Naive B cell (primary cell): Measurements from ENCODE around the gene DTYMK. TPM values are rescaled to one million over a fixed set of nuclear protein-coding genes. Genes with fewer than 3 reads are reported as not detected.

Source experiments
- ATAC-seq, 2 donors: fragments of 150-1000 bp; cut with Tn5 transposase; 2 replicates each; pipeline ENCODE4 v1.10.0; 2021; ENCODE audit warnings: low read depth in 2 of 2, mild to moderate bottlenecking in 2 of 2, moderate library complexity in 2 of 2
- DNase-seq: peaks from one replicate; pipeline ENCODE4 v3.0.0; 2022
- H3K27ac Mint-ChIP-seq, 6 donors: one replicate each; pipeline ENCODE4 v1.8.0; 2020 to 2022; ENCODE audit warnings: mild to moderate bottlenecking in 6 of 6, mixed read lengths in 6 of 6, moderate library complexity in 5 of 6, inconsistent platforms in 2 of 6
- H3K27me3 Mint-ChIP-seq, 3 donors: one replicate each; pipeline ENCODE4 v1.8.0; 2021 to 2022; ENCODE audit warnings: mixed read lengths in 3 of 3, mild to moderate bottlenecking in 1 of 3
- H3K36me3 Mint-ChIP-seq, 2 donors: one replicate each; pipeline ENCODE4 v1.8.0; 2020 to 2022; ENCODE audit warnings: mixed read lengths in 2 of 2, inconsistent platforms in 1 of 2, mild to moderate bottlenecking in 1 of 2
- H3K4me1 Mint-ChIP-seq, 3 donors: one replicate each; pipeline ENCODE4 v1.8.0; 2020 to 2022; ENCODE audit warnings: mixed read lengths in 3 of 3, inconsistent platforms in 1 of 3, mild to moderate bottlenecking in 1 of 3, moderate library complexity in 1 of 3
- H3K4me3 Mint-ChIP-seq, 8 donors: one replicate each; pipeline ENCODE4 v1.8.0; 2020 to 2022; ENCODE audit warnings: mild to moderate bottlenecking in 8 of 8, mixed read lengths in 8 of 8, moderate library complexity in 8 of 8, inconsistent platforms in 2 of 8
- H3K9me3 Mint-ChIP-seq, 7 donors: one replicate each; pipeline ENCODE4 v1.8.0; 2020 to 2022; ENCODE audit warnings: mixed read lengths in 7 of 7, mild to moderate bottlenecking in 5 of 7, inconsistent platforms in 2 of 7, moderate library complexity in 1 of 7
- polyA plus RNA-seq, 6 donors: library from polyadenylated mRNA; unstranded; fragments of 300-500 nt; fragmentation: Illumina TruSeq; gene quantifications; one replicate each; pipeline ENCODE4 v1.2.3, GENCODE V29; 2021; ENCODE audit warnings: low read depth in 6 of 6

DTYMK gene
- polyA plus RNA-seq, 6 donors from 2014 or later, result 27.6 to 38.3 (median 36.6) TPM

DNA sequence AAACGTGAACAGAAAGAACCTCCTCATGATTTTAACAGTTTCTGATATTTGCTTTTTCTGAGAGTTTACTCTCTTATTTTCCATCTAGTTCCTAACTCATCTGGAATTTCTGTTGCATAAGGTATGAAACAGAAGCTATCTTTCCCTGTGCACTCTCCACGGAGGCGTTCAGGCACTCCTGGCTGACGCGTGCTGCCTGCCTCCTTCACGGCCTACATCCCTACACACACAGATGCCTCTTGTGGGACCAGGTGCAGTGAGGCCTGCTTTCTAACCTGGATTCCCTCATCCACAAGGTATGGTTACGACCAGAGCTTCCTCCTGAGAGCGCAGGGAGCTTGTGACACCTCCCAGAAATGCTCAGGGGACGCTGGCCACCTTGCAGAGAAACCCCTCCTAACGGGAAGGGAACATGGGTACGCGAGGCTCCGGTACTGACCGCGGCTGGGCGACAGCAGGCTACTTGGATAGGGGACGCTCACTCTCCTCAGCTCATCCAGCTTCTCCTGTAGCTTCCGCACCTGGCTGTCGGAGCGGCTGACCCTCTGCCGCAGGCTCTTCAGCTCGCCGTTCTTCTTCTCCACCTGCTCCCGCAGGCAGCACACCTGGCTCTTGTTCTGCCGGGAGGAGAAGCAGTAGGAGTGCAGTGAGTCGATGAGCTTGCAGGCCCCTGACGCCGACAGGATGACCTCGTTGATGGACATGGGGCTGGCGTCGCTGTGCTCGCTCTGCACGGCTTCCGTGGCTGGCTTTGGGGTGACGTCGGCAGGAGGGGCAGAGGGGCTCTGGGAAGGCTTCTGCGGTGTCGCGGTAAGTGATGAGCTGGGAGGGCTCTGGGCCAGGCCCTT is 53.9 kb downstream of the DTYMK start:
- H3K27ac Mint-ChIP-seq, result no peak overlapping the region
- peaks cover 5% of the 10 kb centered on the region in 2 donors for H3K36me3 Mint-ChIP-seq
- peak overlapping the region in 1 of 8 donors; percentile 7 for H3K4me3 Mint-ChIP-seq
- ATAC-seq (no peak), DNase-seq (no peak)
- no peaks in the 10 kb centered on the region for H3K27me3 Mint-ChIP-seq
- H3K4me1 Mint-ChIP-seq, result peaks cover 18 to 37% (median 28%) of the 10 kb centered on the region in 3 donors
- H3K9me3 Mint-ChIP-seq, result no peaks in the 10 kb centered on the region

DNA sequence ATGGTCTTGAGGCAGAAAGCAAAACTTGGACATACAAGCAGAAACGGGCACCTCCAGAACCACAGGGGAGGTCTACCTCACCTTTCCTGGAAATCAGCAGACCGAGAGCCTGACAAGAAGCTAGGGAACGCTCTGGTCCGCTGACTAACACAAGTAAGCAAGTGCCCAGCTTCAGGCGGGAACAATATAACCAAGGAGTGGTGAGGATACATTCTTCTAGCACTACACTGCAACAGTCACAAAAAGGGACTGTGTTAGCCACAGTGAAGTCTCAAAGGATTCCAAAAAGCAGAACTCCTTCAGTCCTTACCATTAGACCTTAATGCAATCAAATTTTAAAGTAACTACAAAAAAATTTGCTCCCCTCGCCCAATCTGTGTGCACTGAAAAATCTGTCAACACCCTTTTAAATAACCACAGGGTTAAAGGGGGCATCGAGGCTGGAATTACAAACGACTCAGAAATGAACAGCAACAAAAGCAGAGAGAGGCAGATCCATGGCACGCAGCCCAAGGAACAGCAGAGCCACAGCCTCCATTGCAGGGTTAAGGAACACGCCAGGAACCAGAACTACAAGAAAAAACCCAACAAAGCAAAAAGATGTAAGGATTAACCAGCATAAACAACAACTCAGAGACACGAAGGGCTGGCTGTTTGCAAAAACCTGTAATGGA is 56.7 kb downstream of the DTYMK start:
- Mint-ChIP-seq H3K9me3 (no peaks in the 10 kb centered on the region), H3K27ac (peak overlapping the region in 3 of 6 donors; percentile 43 to 71 (median 63)), H3K4me1 (peaks cover 15 to 28% (median 26%) of the 10 kb centered on the region in 3 donors), H3K4me3 (peak overlapping the region in 4 of 8 donors; percentile 1 to 51 (median 17)), H3K27me3 (no peaks in the 10 kb centered on the region), H3K36me3 (peaks cover 5 to 10% of the 10 kb centered on the region in 2 donors)
- peak in 1 of 2 donors; percentile 43 for ATAC-seq
- DNase-seq, result no peak

GRCh38 chr2:241627675-241628074 is 58.9 kb downstream of the DTYMK start:
- H3K9me3 Mint-ChIP-seq, result no peaks in the 10 kb centered on the region
- no peak for DNase-seq
- peaks cover 15 to 26% (median 22%) of the 10 kb centered on the region in 3 donors for H3K4me1 Mint-ChIP-seq
- no peak overlapping the region for H3K4me3 Mint-ChIP-seq
- H3K27ac Mint-ChIP-seq, result no peak overlapping the region
- ATAC-seq, result no peak
- peaks cover 5 to 10% of the 10 kb centered on the region in 2 donors for H3K36me3 Mint-ChIP-seq
- H3K27me3 Mint-ChIP-seq, result no peaks in the 10 kb centered on the region

Other genes with a start within 250 kb of the DTYMK start
- 100 to 1,000 TPM in 2 of 6 donors, 10 to 100 TPM in 4; 82.2 to 148 (median 87.7) TPM for gene STK25, start 178.2 kb downstream of the DTYMK start, polyA plus RNA-seq
- gene BOK, start 128.1 kb downstream of the DTYMK start, polyA plus RNA-seq, result under 1 TPM in 1 of 6 donors, not detected in 5; 0.09 TPM
- 10 to 100 TPM; 23.8 to 48.4 (median 29.9) TPM for gene THAP4, start 49.7 kb downstream of the DTYMK start, polyA plus RNA-seq
- gene ATG4B, start 49.1 kb downstream of the DTYMK start, polyA plus RNA-seq, result 10 to 100 TPM; 61.5 to 74.6 (median 64.5) TPM
- 10 to 100 TPM; 20.3 to 34.4 (median 24.4) TPM for gene ING5, start 15.2 kb upstream of the DTYMK start, polyA plus RNA-seq
- 1 to 10 TPM; 1.1 to 7.2 (median 2.4) TPM for gene D2HGDH, start 47.8 kb upstream of the DTYMK start, polyA plus RNA-seq
- gene GAL3ST2, start 90.0 kb upstream of the DTYMK start, polyA plus RNA-seq, result not detected
- 1 to 10 TPM in 1 of 6 donors, under 1 TPM in 1, not detected in 4; 0.55 to 1.7 TPM for gene NEU4, start 122.4 kb upstream of the DTYMK start, polyA plus RNA-seq
- not detected for gene PDCD1, start 172.1 kb upstream of the DTYMK start, polyA plus RNA-seq
- gene RTP5, start 182.9 kb upstream of the DTYMK start, polyA plus RNA-seq, result not detected